ENCODE measurements around the gene PPT2. TPM values are rescaled to one million over a fixed set of nuclear protein-coding genes. Genes with fewer than 3 reads are reported as not detected.

Gene PPT2
- total RNA-seq, 6 experiments from 2014 or later, result 6.4 to 16.0 (median 8.9) TPM

DNA sequence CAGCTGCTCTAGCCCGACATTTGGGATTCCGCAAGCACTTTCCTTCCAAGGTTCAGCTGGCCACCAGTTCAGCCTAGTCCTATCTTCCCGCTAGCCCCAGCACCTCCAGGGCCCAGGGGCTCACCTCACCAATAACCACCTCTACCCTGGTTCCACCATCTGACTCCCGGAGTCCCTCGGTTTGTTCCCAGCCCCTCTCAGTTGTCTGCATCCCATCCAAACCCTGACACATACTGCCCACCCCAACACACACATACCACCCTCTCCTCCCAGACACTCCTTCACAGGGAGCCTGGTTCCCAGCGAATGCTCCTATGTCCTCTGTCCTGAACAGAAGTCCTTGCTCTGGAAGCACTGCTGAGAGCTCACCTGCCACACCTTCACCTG lies 45.2 kb upstream of the PPT2 start:
- no peaks in the 10 kb centered on the region for H3K9me3 ChIP-seq
- ATAC-seq, result no peak
- peak overlapping the region; percentile 1 to 21 (median 16) for H3K4me3 ChIP-seq
- intact Hi-C loops (cut with DNase I), result no loop called here
- H3K27ac ChIP-seq, result peak overlapping the region in 2 of 3 donors; percentile 11 to 36
- no peaks in the 10 kb centered on the region for H3K27me3 ChIP-seq
- no peaks in the 10 kb centered on the region for H3K36me3 ChIP-seq
- WGBS (ENCODE audit: insufficient coverage, low coverage, low lambda C conversion rate, missing lambda C conversion rate), result 23% methylated on average over 6 of the region's 6 CpGs
- H3K4me1 ChIP-seq, result peaks cover 0 to 7% (median 0%) of the 10 kb centered on the region in 4 donors
- TF ChIP-seq, protein P1, sequence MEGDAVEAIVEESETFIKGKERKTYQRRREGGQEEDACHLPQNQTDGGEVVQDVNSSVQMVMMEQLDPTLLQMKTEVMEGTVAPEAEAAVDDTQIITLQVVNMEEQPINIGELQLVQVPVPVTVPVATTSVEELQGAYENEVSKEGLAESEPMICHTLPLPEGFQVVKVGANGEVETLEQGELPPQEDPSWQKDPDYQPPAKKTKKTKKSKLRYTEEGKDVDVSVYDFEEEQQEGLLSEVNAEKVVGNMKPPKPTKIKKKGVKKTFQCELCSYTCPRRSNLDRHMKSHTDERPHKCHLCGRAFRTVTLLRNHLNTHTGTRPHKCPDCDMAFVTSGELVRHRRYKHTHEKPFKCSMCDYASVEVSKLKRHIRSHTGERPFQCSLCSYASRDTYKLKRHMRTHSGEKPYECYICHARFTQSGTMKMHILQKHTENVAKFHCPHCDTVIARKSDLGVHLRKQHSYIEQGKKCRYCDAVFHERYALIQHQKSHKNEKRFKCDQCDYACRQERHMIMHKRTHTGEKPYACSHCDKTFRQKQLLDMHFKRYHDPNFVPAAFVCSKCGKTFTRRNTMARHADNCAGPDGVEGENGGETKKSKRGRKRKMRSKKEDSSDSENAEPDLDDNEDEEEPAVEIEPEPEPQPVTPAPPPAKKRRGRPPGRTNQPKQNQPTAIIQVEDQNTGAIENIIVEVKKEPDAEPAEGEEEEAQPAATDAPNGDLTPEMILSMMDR (IDR thresholded peaks at IDR 0.05), result no peak
- no peak for TF ChIP-seq POLR2A (IDR thresholded peaks at IDR 0.05)
- DNase-seq, result no peak

DNA sequence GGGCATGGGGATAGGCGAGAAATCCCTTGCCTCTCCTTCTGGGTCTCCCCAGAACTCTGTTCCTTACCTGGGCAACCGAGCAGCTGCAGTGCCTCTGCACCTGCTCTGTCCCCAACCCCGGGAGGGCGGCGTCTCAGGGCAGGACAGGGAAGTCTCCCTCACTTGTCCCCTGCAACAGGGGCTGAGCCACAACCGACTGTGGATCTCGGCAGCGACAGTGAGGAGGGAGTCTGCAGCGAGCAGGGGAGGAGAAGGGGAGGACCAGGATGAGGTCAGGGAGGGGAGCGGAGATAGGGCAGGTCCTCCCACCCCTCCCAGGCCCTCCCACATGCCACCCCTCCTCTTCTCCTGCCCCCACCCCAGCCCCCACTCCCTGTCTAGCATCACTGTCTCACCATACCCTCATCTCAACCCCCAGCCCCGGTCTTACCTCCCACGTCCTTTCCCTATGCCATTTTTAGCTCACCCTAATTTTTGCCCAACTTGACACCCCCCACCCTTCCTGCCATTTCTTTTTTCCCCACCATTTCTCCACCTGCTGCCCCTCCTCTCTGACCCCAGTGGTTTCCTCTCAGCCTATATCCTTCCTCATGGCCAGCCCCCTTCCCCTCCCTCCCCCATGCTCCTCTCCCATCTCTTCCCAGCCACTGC lies 44.7 kb upstream of the PPT2 start, which contains the start of gene TNXB:
TSS of gene TNXB (minus strand) at position 225 of the 651 bp plus-strand sequence. CDS start 11,140 bp downstream, outside the sequence.
- H3K4me1 ChIP-seq, result peaks cover 0 to 7% (median 0%) of the 10 kb centered on the region in 4 donors
- DNase-seq, result no peak

DNA sequence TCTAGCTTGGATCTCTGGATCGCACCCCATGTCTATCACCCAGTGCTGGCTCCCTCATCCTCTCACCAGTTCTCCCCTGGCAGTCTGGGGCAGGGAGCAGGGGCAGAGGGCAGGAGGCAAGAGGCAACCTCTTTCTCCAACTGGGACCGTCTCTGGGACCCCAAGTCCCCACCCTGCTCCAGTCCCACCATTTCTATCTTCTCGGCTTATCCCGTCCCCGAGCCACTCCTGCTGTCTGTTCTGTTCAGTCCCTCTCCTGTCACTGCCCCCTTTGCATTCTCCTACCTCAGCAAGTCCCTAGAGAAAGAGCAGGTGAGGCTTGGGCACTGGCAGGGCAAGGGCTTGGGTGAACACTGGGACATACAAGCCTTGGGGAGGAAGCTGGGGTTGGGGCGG lies 44.2 kb upstream of the PPT2 start:
- WGBS (ENCODE audit: insufficient coverage, low coverage, low lambda C conversion rate, missing lambda C conversion rate), result 38% methylated on average over 6 of the region's 6 CpGs
- Histone ChIP-seq H3K4me3 (no peak overlapping the region), H3K27me3 (no peaks in the 10 kb centered on the region), H3K36me3 (no peaks in the 10 kb centered on the region), H3K4me1 (peaks cover 0 to 7% (median 0%) of the 10 kb centered on the region in 4 donors), H3K9me3 (no peaks in the 10 kb centered on the region), H3K27ac (no peak overlapping the region)
- intact Hi-C loops (cut with DNase I), result no loop called here
- ATAC-seq (no peak), DNase-seq (no peak)
- no peak for TF ChIP-seq POLR2A (IDR thresholded peaks at IDR 0.05)

More for the DNA sequence above, 44.7 kb upstream of the PPT2 start, which contains the start of gene TNXB:
- intact Hi-C loops (cut with DNase I), result no loop called here
- no peaks in the 10 kb centered on the region for H3K27me3 ChIP-seq
- no peaks in the 10 kb centered on the region for H3K36me3 ChIP-seq
- H3K4me3 ChIP-seq, result peak within 1 kb of the TSS; percentile 1 to 21 (median 16)
- TF ChIP-seq, protein P1 (IDR thresholded peaks at IDR 0.05), result no peak
- no peak for TF ChIP-seq POLR2A (IDR thresholded peaks at IDR 0.05)
- peak within 1 kb of the TSS in 2 of 3 donors; percentile 11 to 36 for H3K27ac ChIP-seq
- no peaks in the 10 kb centered on the region for H3K9me3 ChIP-seq
- ATAC-seq, result peak in 1 of 4 donors; percentile 3
- 15% methylated on average over 7 of the region's 12 CpGs for WGBS (ENCODE audit: insufficient coverage, low coverage, low lambda C conversion rate, missing lambda C conversion rate)

DNA sequence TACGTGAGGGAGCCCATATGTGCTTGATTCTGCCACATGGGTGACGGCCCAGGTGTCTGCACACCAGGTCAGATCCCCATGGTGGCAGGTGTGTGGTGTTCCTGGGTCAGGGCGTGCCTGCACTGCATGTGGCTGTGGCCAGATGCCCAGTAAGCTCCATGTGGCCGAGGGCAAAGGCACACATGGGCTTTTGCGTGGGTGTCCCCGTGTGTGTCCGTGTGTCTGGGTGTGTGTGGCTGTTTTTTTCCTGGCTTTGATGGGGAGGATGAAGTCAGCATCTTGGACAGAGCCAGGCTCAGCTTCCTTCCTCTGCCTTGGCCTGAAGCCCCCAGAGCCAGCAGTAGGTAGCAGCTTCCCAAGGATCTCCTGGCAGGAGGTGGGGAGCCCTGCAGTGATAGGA lies 43.3 kb upstream of the PPT2 start:
- 0% methylated on average over 1 of the region's 7 CpGs for WGBS (ENCODE audit: insufficient coverage, low coverage, low lambda C conversion rate, missing lambda C conversion rate)
- ATAC-seq, result peak; percentile 32 to 66 (median 47)
- intact Hi-C loops (cut with DNase I), result no loop called here
- Histone ChIP-seq H3K9me3 (no peaks in the 10 kb centered on the region), H3K27ac (no peak overlapping the region), H3K4me3 (no peak overlapping the region), H3K4me1 (peaks cover 0 to 7% (median 0%) of the 10 kb centered on the region in 4 donors), H3K36me3 (no peaks in the 10 kb centered on the region), H3K27me3 (no peaks in the 10 kb centered on the region)
- no peak for TF ChIP-seq POLR2A (IDR thresholded peaks at IDR 0.05)
- TF ChIP-seq, protein P1 (IDR thresholded peaks at IDR 0.05), result no peak
- DNase-seq, result peak in 1 of 3 donors; percentile 69

DNA sequence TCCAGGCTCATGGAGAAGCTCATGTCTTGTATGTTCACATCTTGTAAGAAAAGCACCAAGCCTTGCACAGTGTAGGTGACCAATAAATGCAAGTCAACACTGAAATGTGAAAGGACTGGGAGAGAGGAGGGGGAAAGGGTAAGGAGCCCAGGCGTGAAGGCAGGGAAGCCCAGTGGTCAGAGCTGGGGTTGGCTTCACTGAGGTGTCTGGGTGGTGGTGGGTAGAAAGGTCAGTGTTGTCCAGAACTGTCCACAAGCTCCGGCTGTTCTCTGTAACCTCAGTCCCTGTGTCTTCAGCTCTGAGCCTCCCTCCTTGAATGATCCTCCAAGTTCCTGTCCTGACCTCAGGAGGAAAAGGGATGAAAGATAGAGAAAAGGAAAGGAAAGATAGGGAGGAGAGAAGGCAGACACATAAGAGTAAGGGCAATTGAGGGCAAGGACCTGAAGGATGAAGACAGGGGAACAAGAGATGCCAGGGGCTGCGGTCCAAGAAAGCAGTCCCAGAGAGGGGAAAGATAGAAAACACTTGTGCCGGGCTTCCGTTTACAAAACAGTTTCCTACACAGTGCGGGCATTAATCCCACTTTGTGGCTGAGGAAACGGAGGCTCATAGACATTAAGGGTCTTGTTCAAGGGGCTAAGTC lies 42.4 kb upstream of the PPT2 start:
- no peaks in the 10 kb centered on the region for H3K27me3 ChIP-seq
- H3K36me3 ChIP-seq, result peaks cover 0 to 9% (median 4%) of the 10 kb centered on the region in 4 donors
- intact Hi-C loops (cut with DNase I), result no loop called here
- peaks cover 0 to 7% (median 0%) of the 10 kb centered on the region in 4 donors for H3K4me1 ChIP-seq
- 56% methylated on average over 7 of the region's 7 CpGs for WGBS (ENCODE audit: insufficient coverage, low coverage, low lambda C conversion rate, missing lambda C conversion rate)
- H3K9me3 ChIP-seq, result no peaks in the 10 kb centered on the region
- DNase-seq, result no peak
- TF ChIP-seq, protein P1 (IDR thresholded peaks at IDR 0.05), result no peak
- no peak for TF ChIP-seq POLR2A (IDR thresholded peaks at IDR 0.05)
- no peak overlapping the region for H3K4me3 ChIP-seq
- no peak for ATAC-seq
- no peak overlapping the region for H3K27ac ChIP-seq

Data from right lobe of liver (tissue), 6 donors.